Ascending aorta (tissue), 2 donors: ENCODE results near the gene UTY. TPM values are rescaled to one million over a fixed set of nuclear protein-coding genes. Genes with fewer than 3 reads are reported as not detected.

Experiments used
- DNase-seq, 2 donors: peaks; one replicate each; pipeline ENCODE4 v3.0.0-alpha.2; 2019; ENCODE audit warnings: low spot score in 2 of 2
- H3K27ac ChIP-seq, 2 donors: fragments of 200-600 bp; sonication (generic); one replicate each; pipeline ENCODE4 v1.5.1; 2016 to 2017; ENCODE audit warnings: mild to moderate bottlenecking in 1 of 2
- H3K27me3 ChIP-seq: fragments of 200-600 bp; sonication (generic); one replicate; pipeline ENCODE4 v1.5.1; 2017
- H3K36me3 ChIP-seq, 2 donors: fragments of 200-600 bp; sonication (generic); one replicate each; pipeline ENCODE4 v1.5.1; 2016
- H3K4me1 ChIP-seq, 2 donors: fragments of 200-600 bp; sonication (generic); one replicate each; pipeline ENCODE4 v1.5.1; 2016 to 2017; ENCODE audit warnings: mild to moderate bottlenecking in 1 of 2
- H3K4me3 ChIP-seq, 2 donors: fragments of 200-600 bp; sonication (generic); one replicate each; pipeline ENCODE4 v1.5.1; 2016 to 2017; ENCODE audit warnings: mild to moderate bottlenecking in 1 of 2
- H3K9me3 ChIP-seq, 2 donors: fragments of 200-600 bp; sonication (generic); one replicate each; pipeline ENCODE4 v1.5.1; 2016
- CTCF ChIP-seq, 3 experiments: fragments of 200-600 bp in 2 of 3; fragments of 450-650 bp in 1 of 3; sonication (generic) in 2 of 3; IDR thresholded peaks; one replicate each; pipeline ENCODE4 v1.5.1; 2016 to 2019; ENCODE audit warnings: antibody characterized with exemption in 3 of 3, mild to moderate bottlenecking in 1 of 3, moderate library complexity in 1 of 3
- intact Hi-C: fragments of 100-400 bp; cut with DNase I; formaldehyde crosslinking; loops from one replicate; pipeline ENCODE4 v1.15.1; 2023
- total RNA-seq: library from RNA; depleted of rRNA; stranded (reverse); fragments of >200 nt; gene quantifications from one replicate; pipeline ENCODE4 v1.1.0, GENCODE V29; 2016

Gene UTY
- total RNA-seq, 1 donor from 2014 or later, result not detected

- no peak overlapping the region for H3K27ac ChIP-seq
- no peaks in the 10 kb centered on the region for H3K9me3 ChIP-seq
- TF ChIP-seq CTCF (IDR thresholded peaks at IDR 0.05), result no peak
- no peaks in the 10 kb centered on the region for H3K4me1 ChIP-seq
- intact Hi-C loops, result no loop called here
- no peaks in the 10 kb centered on the region for H3K27me3 ChIP-seq
- no peak for DNase-seq
- no peak overlapping the region for H3K4me3 ChIP-seq
- no peaks in the 10 kb centered on the region for H3K36me3 ChIP-seq
Measured at GRCh38 chrY:13445566-13445965, 34.3 kb downstream of the UTY start.

- H3K4me1 ChIP-seq, result no peaks in the 10 kb centered on the region
- H3K36me3 ChIP-seq, result no peaks in the 10 kb centered on the region
- intact Hi-C loops, result no loop called here
- TF ChIP-seq CTCF (IDR thresholded peaks at IDR 0.05), result no peak
- H3K27ac ChIP-seq, result no peak overlapping the region
- H3K27me3 ChIP-seq, result no peaks in the 10 kb centered on the region
- no peak for DNase-seq
- no peaks in the 10 kb centered on the region for H3K9me3 ChIP-seq
- no peak overlapping the region for H3K4me3 ChIP-seq
Measured at GRCh38 chrY:13443146-13443545, 36.7 kb downstream of the UTY start.

- no peak for TF ChIP-seq CTCF (IDR thresholded peaks at IDR 0.05)
- DNase-seq, result no peak
- Histone ChIP-seq H3K27me3 (no peaks in the 10 kb centered on the region), H3K4me3 (no peak overlapping the region), H3K4me1 (no peaks in the 10 kb centered on the region), H3K27ac (no peak overlapping the region), H3K9me3 (no peaks in the 10 kb centered on the region), H3K36me3 (no peaks in the 10 kb centered on the region)
- intact Hi-C loops, result no loop called here
Measured at GRCh38 chrY:13440811-13441210, 39.0 kb downstream of the UTY start.

GRCh38 chrY:13435968-13436937 is 43.6 kb downstream of the UTY start:
- Histone ChIP-seq H3K4me3 (no peak overlapping the region), H3K27ac (no peak overlapping the region), H3K9me3 (no peaks in the 10 kb centered on the region), H3K36me3 (no peaks in the 10 kb centered on the region), H3K4me1 (no peaks in the 10 kb centered on the region), H3K27me3 (no peaks in the 10 kb centered on the region)
- DNase-seq, result no peak
- TF ChIP-seq CTCF (IDR thresholded peaks at IDR 0.05), result no peak
- intact Hi-C loops, result no loop called here

- intact Hi-C loops, result no loop called here
- TF ChIP-seq CTCF (IDR thresholded peaks at IDR 0.05), result no peak
- Histone ChIP-seq H3K36me3 (no peaks in the 10 kb centered on the region), H3K27me3 (no peaks in the 10 kb centered on the region), H3K4me3 (no peak overlapping the region), H3K27ac (no peak overlapping the region), H3K9me3 (no peaks in the 10 kb centered on the region), H3K4me1 (no peaks in the 10 kb centered on the region)
- DNase-seq, result no peak
Measured at GRCh38 chrY:13435206-13435967, 44.4 kb downstream of the UTY start.
